ENCODE data around the gene SCP2.

Gene SCP2

GRCh38 chr1:52907068-52907811, 19.8 kb upstream of the SCP2 start:
- DNase-seq (ENCODE audit: low read depth, low spot score) = no peak
- TF ChIP-seq, protein P1, sequence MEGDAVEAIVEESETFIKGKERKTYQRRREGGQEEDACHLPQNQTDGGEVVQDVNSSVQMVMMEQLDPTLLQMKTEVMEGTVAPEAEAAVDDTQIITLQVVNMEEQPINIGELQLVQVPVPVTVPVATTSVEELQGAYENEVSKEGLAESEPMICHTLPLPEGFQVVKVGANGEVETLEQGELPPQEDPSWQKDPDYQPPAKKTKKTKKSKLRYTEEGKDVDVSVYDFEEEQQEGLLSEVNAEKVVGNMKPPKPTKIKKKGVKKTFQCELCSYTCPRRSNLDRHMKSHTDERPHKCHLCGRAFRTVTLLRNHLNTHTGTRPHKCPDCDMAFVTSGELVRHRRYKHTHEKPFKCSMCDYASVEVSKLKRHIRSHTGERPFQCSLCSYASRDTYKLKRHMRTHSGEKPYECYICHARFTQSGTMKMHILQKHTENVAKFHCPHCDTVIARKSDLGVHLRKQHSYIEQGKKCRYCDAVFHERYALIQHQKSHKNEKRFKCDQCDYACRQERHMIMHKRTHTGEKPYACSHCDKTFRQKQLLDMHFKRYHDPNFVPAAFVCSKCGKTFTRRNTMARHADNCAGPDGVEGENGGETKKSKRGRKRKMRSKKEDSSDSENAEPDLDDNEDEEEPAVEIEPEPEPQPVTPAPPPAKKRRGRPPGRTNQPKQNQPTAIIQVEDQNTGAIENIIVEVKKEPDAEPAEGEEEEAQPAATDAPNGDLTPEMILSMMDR (IDR thresholded peaks at IDR 0.05; ENCODE audit: insufficient read depth, low read length, missing control alignments) = no peak
- no peak overlapping the region for H3K4me3 ChIP-seq (ENCODE audit: low read depth, low read length)
- ChIA-PET CTCF (interaction anchor here (0.7 to 1.7 kb wide), 2 partner anchors 280 to 549 kb away, joined by 3 to 7 read pairs; no protein-coding TSS in a partner anchor), POLR2A (no interaction called here)

DNA sequence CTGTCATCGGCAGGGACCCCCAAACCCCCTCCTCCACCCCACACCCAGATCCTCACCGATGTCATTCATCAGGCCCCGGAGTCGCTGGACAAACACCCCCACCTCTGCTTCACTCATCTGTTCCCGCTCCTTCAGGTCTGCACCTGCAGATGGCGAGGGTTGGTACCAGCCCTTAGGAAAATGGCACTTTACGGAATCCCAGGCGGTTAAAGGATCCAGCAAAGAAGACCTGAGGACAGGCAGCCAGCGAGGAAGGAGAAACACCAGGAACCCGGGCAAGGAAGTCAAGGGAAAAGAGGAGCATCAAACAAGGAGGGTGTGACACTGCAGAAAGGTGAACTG, 19.3 kb upstream of the SCP2 start:
- TF ChIP-seq, protein P1 (IDR thresholded peaks at IDR 0.05; ENCODE audit: insufficient read depth, low read length, missing control alignments) = no peak
- POLR2A ChIA-PET = no interaction called here

GRCh38 chr1:52911541-52911940, 15.5 kb upstream of the SCP2 start:
- ChIA-PET POLR2A (no interaction called here), CTCF (no interaction called here)
- H3K4me3 ChIP-seq (ENCODE audit: low read depth, low read length) = no peak overlapping the region
- DNase-seq (ENCODE audit: low read depth, low spot score) = no peak
- TF ChIP-seq, protein P1 (IDR thresholded peaks at IDR 0.05; ENCODE audit: insufficient read depth, low read length, missing control alignments) = no peak

More for the DNA sequence above, 19.3 kb upstream of the SCP2 start:
- CTCF ChIA-PET = no interaction called here
- H3K4me3 ChIP-seq (ENCODE audit: low read depth, low read length) = no peak overlapping the region
- DNase-seq (ENCODE audit: low read depth, low spot score) = no peak

GRCh38 chr1:52913014-52913413, 14.1 kb upstream of the SCP2 start:
- CTCF ChIA-PET = interaction anchor here (1.1 kb wide), 1 partner anchor 12 kb away, joined by 3 read pairs; no protein-coding TSS in a partner anchor
- no peak for DNase-seq (ENCODE audit: low read depth, low spot score)
- POLR2A ChIA-PET = no interaction called here
- H3K4me3 ChIP-seq (ENCODE audit: low read depth, low read length) = no peak overlapping the region
- TF ChIP-seq, protein P1 (IDR thresholded peaks at IDR 0.05; ENCODE audit: insufficient read depth, low read length, missing control alignments) = no peak

- TF ChIP-seq, protein P1 (IDR thresholded peaks at IDR 0.05; ENCODE audit: insufficient read depth, low read length, missing control alignments) = no peak
- H3K4me3 ChIP-seq (ENCODE audit: low read depth, low read length) = no peak overlapping the region
- CTCF ChIA-PET = interaction anchor here (1.1 kb wide), 1 partner anchor 12 kb away, joined by 3 read pairs; no protein-coding TSS in a partner anchor
- DNase-seq (ENCODE audit: low read depth, low spot score) = no peak
- POLR2A ChIA-PET = no interaction called here
These were observed 13.5 kb upstream of the SCP2 start for GRCh38 chr1:52913537-52913936.

GRCh38 chr1:52914463-52914862, 12.6 kb upstream of the SCP2 start:
- H3K4me3 ChIP-seq (ENCODE audit: low read depth, low read length) = no peak overlapping the region
- TF ChIP-seq, protein P1 (IDR thresholded peaks at IDR 0.05; ENCODE audit: insufficient read depth, low read length, missing control alignments) = no peak
- POLR2A ChIA-PET = no interaction called here
- no peak for DNase-seq (ENCODE audit: low read depth, low spot score)
- CTCF ChIA-PET = interaction anchor here (1.3 kb wide), 1 partner anchor 10 kb away, joined by 3 read pairs; no protein-coding TSS in a partner anchor

Measured in AG04449 (cell line).